Measurements from ENCODE around the gene PTCSC3.

DNA sequence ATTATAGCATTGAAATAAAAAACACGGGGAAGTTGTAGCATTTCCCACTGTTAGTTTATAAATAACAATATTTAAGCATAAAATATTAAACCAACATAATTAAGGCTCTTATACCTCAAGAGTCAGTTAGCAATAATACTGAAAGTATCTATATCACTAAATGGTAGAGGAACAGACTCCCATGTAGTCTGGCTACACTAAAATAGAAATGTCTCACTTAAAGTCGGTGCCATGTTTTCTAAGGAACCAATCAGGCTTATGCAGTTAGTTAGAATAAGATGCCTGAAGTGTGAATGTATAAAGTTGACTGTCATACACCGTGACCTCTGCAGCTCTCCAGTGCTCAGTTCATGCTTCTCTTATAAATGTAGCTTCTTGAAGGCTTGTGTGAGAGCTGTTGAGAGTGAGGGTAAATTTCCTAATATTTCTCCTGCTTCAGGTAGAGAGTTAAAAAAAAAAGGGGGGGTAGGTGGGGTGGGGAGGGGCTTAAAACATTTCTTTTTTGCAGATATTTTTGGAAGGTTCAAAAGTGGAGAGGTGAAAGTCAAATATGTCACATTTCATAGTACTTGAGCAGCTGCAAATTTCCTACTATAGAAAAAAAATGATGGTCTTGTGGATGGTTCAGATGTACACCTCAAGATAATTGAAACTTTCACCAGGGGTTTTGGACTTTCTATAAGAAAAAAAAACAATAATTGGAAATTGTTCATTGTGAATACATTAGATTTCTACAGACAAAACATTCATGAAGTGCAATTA is 64.5 kb downstream of the PTCSC3 start:
- TF ChIP-seq, protein P1, sequence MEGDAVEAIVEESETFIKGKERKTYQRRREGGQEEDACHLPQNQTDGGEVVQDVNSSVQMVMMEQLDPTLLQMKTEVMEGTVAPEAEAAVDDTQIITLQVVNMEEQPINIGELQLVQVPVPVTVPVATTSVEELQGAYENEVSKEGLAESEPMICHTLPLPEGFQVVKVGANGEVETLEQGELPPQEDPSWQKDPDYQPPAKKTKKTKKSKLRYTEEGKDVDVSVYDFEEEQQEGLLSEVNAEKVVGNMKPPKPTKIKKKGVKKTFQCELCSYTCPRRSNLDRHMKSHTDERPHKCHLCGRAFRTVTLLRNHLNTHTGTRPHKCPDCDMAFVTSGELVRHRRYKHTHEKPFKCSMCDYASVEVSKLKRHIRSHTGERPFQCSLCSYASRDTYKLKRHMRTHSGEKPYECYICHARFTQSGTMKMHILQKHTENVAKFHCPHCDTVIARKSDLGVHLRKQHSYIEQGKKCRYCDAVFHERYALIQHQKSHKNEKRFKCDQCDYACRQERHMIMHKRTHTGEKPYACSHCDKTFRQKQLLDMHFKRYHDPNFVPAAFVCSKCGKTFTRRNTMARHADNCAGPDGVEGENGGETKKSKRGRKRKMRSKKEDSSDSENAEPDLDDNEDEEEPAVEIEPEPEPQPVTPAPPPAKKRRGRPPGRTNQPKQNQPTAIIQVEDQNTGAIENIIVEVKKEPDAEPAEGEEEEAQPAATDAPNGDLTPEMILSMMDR (IDR thresholded peaks at IDR 0.05): no peak
- TF ChIP-seq POLR2A (IDR thresholded peaks at IDR 0.05) (no peak), EP300 (IDR thresholded peaks at IDR 0.05) (no peak)
